ENCODE results near the gene COPG1.

COPG1 gene

DNA sequence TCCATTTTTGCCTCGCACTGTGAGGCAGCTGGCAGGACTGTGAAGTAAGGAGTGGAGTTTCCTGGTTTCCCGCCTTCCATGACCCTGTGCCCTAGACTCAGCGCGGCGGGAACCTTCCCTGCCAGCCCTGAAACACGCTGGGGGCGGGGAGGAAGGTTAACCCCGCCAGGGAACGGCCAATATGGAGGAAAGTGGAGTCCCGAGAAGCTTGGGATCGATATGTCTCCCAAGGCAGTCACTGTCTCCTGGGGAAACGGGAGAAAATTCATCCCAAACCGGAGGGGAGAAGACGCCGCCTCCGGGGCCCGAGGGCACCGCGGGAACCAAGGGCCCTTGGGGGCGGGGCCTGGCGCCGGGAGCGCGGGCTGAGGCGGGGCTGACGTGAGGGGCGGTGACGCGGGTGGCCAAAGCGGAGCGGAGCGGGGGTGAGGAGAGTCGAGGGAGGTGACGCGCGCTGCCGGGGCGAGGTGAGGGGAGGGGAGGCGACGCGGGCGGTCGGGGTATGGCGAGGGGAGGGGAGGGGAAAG lies 29.1 kb downstream of the COPG1 start, which contains the start of gene HMCES:
TSS of gene HMCES (plus strand) at position 432 of the 527 bp plus-strand sequence. CDS start 863 bp downstream, outside the sequence.
- TF ChIP-seq, protein P1, sequence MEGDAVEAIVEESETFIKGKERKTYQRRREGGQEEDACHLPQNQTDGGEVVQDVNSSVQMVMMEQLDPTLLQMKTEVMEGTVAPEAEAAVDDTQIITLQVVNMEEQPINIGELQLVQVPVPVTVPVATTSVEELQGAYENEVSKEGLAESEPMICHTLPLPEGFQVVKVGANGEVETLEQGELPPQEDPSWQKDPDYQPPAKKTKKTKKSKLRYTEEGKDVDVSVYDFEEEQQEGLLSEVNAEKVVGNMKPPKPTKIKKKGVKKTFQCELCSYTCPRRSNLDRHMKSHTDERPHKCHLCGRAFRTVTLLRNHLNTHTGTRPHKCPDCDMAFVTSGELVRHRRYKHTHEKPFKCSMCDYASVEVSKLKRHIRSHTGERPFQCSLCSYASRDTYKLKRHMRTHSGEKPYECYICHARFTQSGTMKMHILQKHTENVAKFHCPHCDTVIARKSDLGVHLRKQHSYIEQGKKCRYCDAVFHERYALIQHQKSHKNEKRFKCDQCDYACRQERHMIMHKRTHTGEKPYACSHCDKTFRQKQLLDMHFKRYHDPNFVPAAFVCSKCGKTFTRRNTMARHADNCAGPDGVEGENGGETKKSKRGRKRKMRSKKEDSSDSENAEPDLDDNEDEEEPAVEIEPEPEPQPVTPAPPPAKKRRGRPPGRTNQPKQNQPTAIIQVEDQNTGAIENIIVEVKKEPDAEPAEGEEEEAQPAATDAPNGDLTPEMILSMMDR (IDR thresholded peaks at IDR 0.05; ENCODE audit: low read depth, low read length), result no peak
- peak; percentile 26; the same call in 1 of the 2 replicates for TF ChIP-seq MAX (IDR thresholded peaks at IDR 0.05; ENCODE audit: low read depth, low read length)
- H3K4me3 ChIP-seq (ENCODE audit: low read depth, low read length), result peak within 1 kb of the TSS; percentile 83
- peak; percentile 92 for DNase-seq (ENCODE audit: low read depth)

GRCh38 chr3:129278966-129279906 lies 29.8 kb downstream of the COPG1 start:
- peak overlapping the region; percentile 83 for H3K4me3 ChIP-seq (ENCODE audit: low read depth, low read length)
- DNase-seq (ENCODE audit: low read depth), result peak; percentile 64
- TF ChIP-seq POLR2A (IDR thresholded peaks at IDR 0.05; ENCODE audit: extremely low read depth, insufficient read length) (peak; percentile 50), MAX (IDR thresholded peaks at IDR 0.05; ENCODE audit: low read depth, low read length) (no peak; the same call in 1 of the 2 replicates), MYC (IDR thresholded peaks at IDR 0.05; ENCODE audit: low read depth, low read length) (peak; percentile 44)

DNA sequence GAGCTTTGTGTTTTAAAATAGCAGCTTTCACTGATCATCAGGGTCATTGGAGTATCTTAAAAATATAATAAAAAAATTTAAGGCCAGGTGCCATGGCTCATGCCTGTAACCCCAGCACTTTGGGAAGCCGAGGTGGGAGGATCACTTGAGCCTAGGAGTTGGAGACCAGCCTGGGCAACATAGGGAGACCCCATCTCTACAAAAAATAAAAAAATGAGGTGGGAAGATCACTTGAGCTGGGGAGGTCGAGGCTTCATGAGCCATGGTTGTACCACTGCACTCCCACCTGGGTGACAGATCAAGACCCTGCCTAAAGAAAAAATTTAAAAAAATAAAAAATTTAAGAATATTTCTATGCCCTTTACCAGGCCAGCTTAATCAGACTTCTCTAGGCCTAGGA lies 30.8 kb downstream of the COPG1 start:
- H3K4me3 ChIP-seq (ENCODE audit: low read depth, low read length), result peak overlapping the region; percentile 83
- DNase-seq (ENCODE audit: low read depth), result no peak
- TF ChIP-seq POLR2A (IDR thresholded peaks at IDR 0.05; ENCODE audit: extremely low read depth, insufficient read length), result no peak
- no peak for TF ChIP-seq MYC (IDR thresholded peaks at IDR 0.05; ENCODE audit: low read depth, low read length)

DNA sequence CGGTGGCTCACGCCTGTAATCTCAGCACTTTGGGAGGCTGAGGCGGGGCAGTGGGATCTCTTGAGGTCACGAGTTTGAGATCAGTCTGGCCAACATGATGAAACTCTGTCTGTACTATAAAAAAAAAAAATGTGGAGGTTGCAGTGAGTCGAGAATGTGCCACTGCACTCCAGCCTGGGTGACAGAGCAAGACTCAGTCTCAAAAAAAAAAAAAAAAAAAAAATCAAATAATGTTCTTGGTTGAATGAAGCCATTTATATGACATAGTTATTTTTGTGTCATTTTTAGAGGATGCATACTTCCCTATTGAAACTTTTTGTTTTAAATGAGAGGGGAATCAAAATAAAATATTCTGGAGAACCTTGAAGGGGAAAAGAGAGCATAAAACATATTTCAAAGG lies 32.3 kb downstream of the COPG1 start:
- no peak overlapping the region for H3K4me3 ChIP-seq (ENCODE audit: low read depth, low read length)
- TF ChIP-seq, protein P1 (IDR thresholded peaks at IDR 0.05; ENCODE audit: low read depth, low read length), result no peak
- TF ChIP-seq MAX (IDR thresholded peaks at IDR 0.05; ENCODE audit: low read depth, low read length), result no peak
- TF ChIP-seq MYC (IDR thresholded peaks at IDR 0.05; ENCODE audit: low read depth, low read length), result no peak
- no peak for TF ChIP-seq POLR2A (IDR thresholded peaks at IDR 0.05; ENCODE audit: extremely low read depth, insufficient read length)
- no peak for DNase-seq (ENCODE audit: low read depth)

DNA sequence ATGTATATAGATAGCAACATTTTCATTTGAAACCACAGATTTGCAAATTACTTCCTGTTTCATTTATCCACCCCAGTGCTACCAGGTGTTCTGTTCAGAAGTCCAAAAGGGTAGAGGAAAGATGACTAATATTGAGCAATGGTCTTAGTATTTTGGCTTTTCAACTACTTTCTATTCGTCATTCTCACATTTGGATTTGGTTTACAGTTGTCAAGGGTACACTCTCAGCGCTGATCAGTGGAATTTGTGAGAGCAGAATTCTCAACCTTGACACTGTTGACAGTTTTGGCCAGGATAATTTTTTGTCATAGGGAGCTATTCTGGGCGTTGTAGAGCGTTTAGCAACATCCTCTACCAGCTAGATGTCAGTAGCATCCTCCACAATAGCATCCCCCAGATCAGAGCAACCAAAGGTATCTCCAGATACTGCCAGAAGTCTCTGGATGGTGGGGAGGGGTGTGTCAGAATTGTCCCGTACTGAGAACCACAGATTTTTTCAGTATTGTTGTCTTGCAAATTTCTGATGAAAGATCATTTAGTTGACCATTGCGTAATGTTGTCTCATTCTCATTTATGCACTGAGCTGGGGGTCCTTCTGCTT lies 33.4 kb downstream of the COPG1 start:
- TF ChIP-seq, protein P1 (IDR thresholded peaks at IDR 0.05; ENCODE audit: low read depth, low read length), result no peak
- TF ChIP-seq MAX (IDR thresholded peaks at IDR 0.05; ENCODE audit: low read depth, low read length), result no peak
- TF ChIP-seq POLR2A (IDR thresholded peaks at IDR 0.05; ENCODE audit: extremely low read depth, insufficient read length), result no peak
- no peak for TF ChIP-seq MYC (IDR thresholded peaks at IDR 0.05; ENCODE audit: low read depth, low read length)
- H3K4me3 ChIP-seq (ENCODE audit: low read depth, low read length), result no peak overlapping the region
- peak; percentile 16 for DNase-seq (ENCODE audit: low read depth)

DNA sequence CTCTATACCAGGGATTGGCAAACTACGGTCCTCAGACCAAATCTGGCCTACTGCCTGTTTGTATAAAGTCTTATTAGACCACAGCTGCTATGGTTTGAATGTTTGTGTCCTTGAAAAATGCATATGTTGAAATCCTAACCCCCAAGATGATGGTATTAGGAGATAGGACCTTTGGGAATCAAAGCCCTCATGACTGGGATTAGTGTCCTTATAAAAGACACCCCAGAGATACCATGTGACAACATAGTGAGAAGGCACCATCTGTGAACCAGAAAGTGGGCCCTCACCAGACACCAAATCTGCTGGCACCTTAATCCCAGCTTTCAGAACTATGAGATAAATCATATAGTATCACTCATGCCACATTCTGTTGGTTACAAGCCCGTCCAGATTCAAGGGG lies 36.7 kb downstream of the COPG1 start:
- TF ChIP-seq MAX (IDR thresholded peaks at IDR 0.05; ENCODE audit: low read depth, low read length), result no peak
- no peak for TF ChIP-seq POLR2A (IDR thresholded peaks at IDR 0.05; ENCODE audit: extremely low read depth, insufficient read length)
- TF ChIP-seq, protein P1 (IDR thresholded peaks at IDR 0.05; ENCODE audit: low read depth, low read length), result no peak
- TF ChIP-seq MYC (IDR thresholded peaks at IDR 0.05; ENCODE audit: low read depth, low read length), result no peak
- no peak overlapping the region for H3K4me3 ChIP-seq (ENCODE audit: low read depth, low read length)
- no peak for DNase-seq (ENCODE audit: low read depth)

All from NB4 (cell line).